Measurements from ENCODE around the gene NSUN2.

NSUN2 gene

GRCh38 chr5:6556802-6557102 is 76.1 kb downstream of the NSUN2 start:
- TF ChIP-seq BCL11A (tag by site-specific recombination; IDR thresholded peaks at IDR 0.05; ENCODE audit: low read depth): no peak
- no peak for TF ChIP-seq GLI4 (tag by site-specific recombination; IDR thresholded peaks at IDR 0.05)
- no peak overlapping the region for H3K27ac ChIP-seq (ENCODE audit: extremely low read depth, low read depth, low read length)
- no peaks in the 10 kb centered on the region for H3K9me3 ChIP-seq (ENCODE audit: control insufficient read depth, insufficient read depth, low read depth, low read length)
- H3K4me1 ChIP-seq (ENCODE audit: control insufficient read depth, insufficient read depth, low read length): no peaks in the 10 kb centered on the region
- no peak overlapping the region for H3K4me3 ChIP-seq (ENCODE audit: low read depth, low read length)
- ChIA-PET CTCF (interaction anchor here (0.7 to 1.5 kb wide), 2 partner anchors 21 to 1354 kb away, joined by 4 to 5 read pairs; no protein-coding TSS in a partner anchor), POLR2A (no interaction called here)
- no peaks in the 10 kb centered on the region for H3K36me3 ChIP-seq (ENCODE audit: control insufficient read depth in 2 of 2, insufficient read depth in 1 of 2, low read length in 2 of 2)

GRCh38 chr5:6556089-6556801 is 76.6 kb downstream of the NSUN2 start:
- ChIA-PET CTCF (interaction anchor here (0.7 to 1.5 kb wide), 2 partner anchors 21 to 1354 kb away, joined by 4 to 5 read pairs; no protein-coding TSS in a partner anchor), POLR2A (no interaction called here)
- no peak for TF ChIP-seq ZFP37 (tag by site-specific recombination; IDR thresholded peaks at IDR 0.05)
- peak; percentile 63 for TF ChIP-seq REST (tag by site-specific recombination; IDR thresholded peaks at IDR 0.05)
- TF ChIP-seq HOXC10 (CRISPR knock-in tag; IDR thresholded peaks at IDR 0.05): no peak

GRCh38 chr5:6554812-6555211 is 78.0 kb downstream of the NSUN2 start:
- POLR2A ChIA-PET: no interaction called here
- no peaks in the 10 kb centered on the region for H3K4me1 ChIP-seq (ENCODE audit: control insufficient read depth, insufficient read depth, low read length)

More at GRCh38 chr5:6556089-6556801, 76.6 kb downstream of the NSUN2 start:
- H3K9me3 ChIP-seq (ENCODE audit: control insufficient read depth, insufficient read depth, low read depth, low read length): no peaks in the 10 kb centered on the region
- H3K4me1 ChIP-seq (ENCODE audit: control insufficient read depth, insufficient read depth, low read length): no peaks in the 10 kb centered on the region
- no peaks in the 10 kb centered on the region for H3K36me3 ChIP-seq (ENCODE audit: control insufficient read depth in 2 of 2, insufficient read depth in 1 of 2, low read length in 2 of 2)
- H3K27ac ChIP-seq (ENCODE audit: extremely low read depth, low read depth, low read length): no peak overlapping the region
- H3K4me3 ChIP-seq (ENCODE audit: low read depth, low read length): no peak overlapping the region

GRCh38 chr5:6553972-6554371 is 78.9 kb downstream of the NSUN2 start:
- ChIA-PET CTCF (interaction anchor here (0.6 kb wide), 1 partner anchor 1572 kb away, joined by 5 read pairs; no protein-coding TSS in a partner anchor), POLR2A (no interaction called here)
- no peak overlapping the region for H3K4me3 ChIP-seq (ENCODE audit: low read depth, low read length)
- no peaks in the 10 kb centered on the region for H3K36me3 ChIP-seq (ENCODE audit: control insufficient read depth in 2 of 2, insufficient read depth in 1 of 2, low read length in 2 of 2)
- H3K9me3 ChIP-seq (ENCODE audit: control insufficient read depth, insufficient read depth, low read depth, low read length): no peaks in the 10 kb centered on the region
- no peak overlapping the region for H3K27ac ChIP-seq (ENCODE audit: extremely low read depth, low read depth, low read length)
- H3K4me1 ChIP-seq (ENCODE audit: control insufficient read depth, insufficient read depth, low read length): no peaks in the 10 kb centered on the region
- TF ChIP-seq ZNF776 (tag by site-specific recombination; IDR thresholded peaks at IDR 0.05; ENCODE audit: borderline replicate concordance) (no peak), IKZF3 (tag by site-specific recombination; IDR thresholded peaks at IDR 0.05) (no peak), TSHZ1 (tag by site-specific recombination; IDR thresholded peaks at IDR 0.05; ENCODE audit: borderline replicate concordance) (no peak)

More at GRCh38 chr5:6554812-6555211, 78.0 kb downstream of the NSUN2 start:
- H3K27ac ChIP-seq (ENCODE audit: extremely low read depth, low read depth, low read length): no peak overlapping the region
- H3K4me3 ChIP-seq (ENCODE audit: low read depth, low read length): no peak overlapping the region
- no peaks in the 10 kb centered on the region for H3K36me3 ChIP-seq (ENCODE audit: control insufficient read depth in 2 of 2, insufficient read depth in 1 of 2, low read length in 2 of 2)
- TF ChIP-seq ZNF423 (tag by site-specific recombination; IDR thresholded peaks at IDR 0.05): no peak
- no peak for TF ChIP-seq ZFP37 (tag by site-specific recombination; IDR thresholded peaks at IDR 0.05)
- TF ChIP-seq ZNF530 (tag by site-specific recombination; IDR thresholded peaks at IDR 0.05; ENCODE audit: low read depth): no peak
- no peak for TF ChIP-seq ZSCAN30 (tag by site-specific recombination; IDR thresholded peaks at IDR 0.05)
- TF ChIP-seq ZNF791 (tag by site-specific recombination; IDR thresholded peaks at IDR 0.05): no peak
- CTCF ChIA-PET: no interaction called here
- no peaks in the 10 kb centered on the region for H3K9me3 ChIP-seq (ENCODE audit: control insufficient read depth, insufficient read depth, low read depth, low read length)
